ENCODE results near the gene TMEM132A.

DNA sequence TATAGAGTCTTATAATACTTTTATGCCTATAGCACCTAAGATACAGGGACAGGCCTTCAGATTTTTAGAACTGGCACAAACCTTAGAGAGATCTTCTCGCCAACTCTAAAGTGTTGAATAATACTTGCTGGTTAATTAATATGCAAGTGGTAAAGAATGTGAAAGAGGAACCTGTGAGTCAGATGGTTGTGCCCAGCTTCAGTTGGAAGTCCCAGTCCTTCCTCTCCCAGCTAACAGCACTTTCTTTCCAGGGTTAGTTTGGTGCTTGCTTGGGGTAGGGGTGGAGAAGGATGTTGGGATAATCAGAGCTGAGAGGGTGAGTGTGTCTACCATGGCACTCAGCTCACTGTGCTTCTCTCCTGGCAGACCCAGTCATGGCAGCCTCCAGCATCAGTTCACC is 4.9 kb upstream of the TMEM132A start:
- TF ChIP-seq, protein P1, sequence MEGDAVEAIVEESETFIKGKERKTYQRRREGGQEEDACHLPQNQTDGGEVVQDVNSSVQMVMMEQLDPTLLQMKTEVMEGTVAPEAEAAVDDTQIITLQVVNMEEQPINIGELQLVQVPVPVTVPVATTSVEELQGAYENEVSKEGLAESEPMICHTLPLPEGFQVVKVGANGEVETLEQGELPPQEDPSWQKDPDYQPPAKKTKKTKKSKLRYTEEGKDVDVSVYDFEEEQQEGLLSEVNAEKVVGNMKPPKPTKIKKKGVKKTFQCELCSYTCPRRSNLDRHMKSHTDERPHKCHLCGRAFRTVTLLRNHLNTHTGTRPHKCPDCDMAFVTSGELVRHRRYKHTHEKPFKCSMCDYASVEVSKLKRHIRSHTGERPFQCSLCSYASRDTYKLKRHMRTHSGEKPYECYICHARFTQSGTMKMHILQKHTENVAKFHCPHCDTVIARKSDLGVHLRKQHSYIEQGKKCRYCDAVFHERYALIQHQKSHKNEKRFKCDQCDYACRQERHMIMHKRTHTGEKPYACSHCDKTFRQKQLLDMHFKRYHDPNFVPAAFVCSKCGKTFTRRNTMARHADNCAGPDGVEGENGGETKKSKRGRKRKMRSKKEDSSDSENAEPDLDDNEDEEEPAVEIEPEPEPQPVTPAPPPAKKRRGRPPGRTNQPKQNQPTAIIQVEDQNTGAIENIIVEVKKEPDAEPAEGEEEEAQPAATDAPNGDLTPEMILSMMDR (IDR thresholded peaks at IDR 0.05; ENCODE audit: borderline replicate concordance, extremely low read depth, low read length, poor library complexity, severe bottlenecking), result no peak
- TF ChIP-seq EZH2 (IDR thresholded peaks at IDR 0.05; ENCODE audit: borderline replicate concordance, low read depth, low read length, severe bottlenecking), result no peak

All from DND-41 (cell line).